K562 (cell line): ENCODE data around the gene FMO5. TPM values are rescaled to one million over a fixed set of nuclear protein-coding genes. Genes with fewer than 3 reads are reported as not detected.

Experiments used
- CLOCK ChIP-seq: fragments of 250-450 bp; sonication (Bioruptor Pico); IDR thresholded peaks from 2 replicates; pipeline ENCODE4 v1.4.0; 2020; ENCODE audit warnings: mild to moderate bottlenecking, moderate library complexity, borderline replicate concordance
- CREB1 ChIP-seq, 2 experiments: sonication (generic) in 1 of 2; formaldehyde crosslinking in 1 of 2; IDR thresholded peaks; 2 replicates each; pipeline versions ENCODE4 v1.6.1 to v1.8.0; 2012 to 2022; ENCODE audit warnings: inconsistent platforms in 1 of 2, mild to moderate bottlenecking in 1 of 2, missing genetic modification reagents in 1 of 2, moderate library complexity in 1 of 2
- CSDE1 ChIP-seq, 2 experiments: fragments of 450-650 bp; IDR thresholded peaks; 2 replicates each; pipeline ENCODE4 v1.6.1; 2016; ENCODE audit warnings: mild to moderate bottlenecking in 1 of 2
- FUS ChIP-seq: fragments of 200-400 bp; formaldehyde crosslinking; optimal IDR thresholded peaks from 2 replicates; pipeline ENCODE3; 2017; ENCODE audit warnings: low read depth, low read length
- HMG20A ChIP-seq: fragments of 450-650 bp; formaldehyde crosslinking; conservative IDR thresholded peaks from 2 replicates; pipeline ENCODE4 v1.4.0; 2020; ENCODE audit warnings: mild to moderate bottlenecking, mixed read lengths
- HNRNPH1 ChIP-seq: fragments of 200-400 bp; formaldehyde crosslinking; optimal IDR thresholded peaks from 2 replicates; pipeline ENCODE3; 2017; ENCODE audit warnings: low read depth, mild to moderate bottlenecking, low read length, moderate library complexity
- HOMEZ ChIP-seq: fragments of 250-450 bp; sonication (Bioruptor Pico); IDR thresholded peaks from 2 replicates; pipeline ENCODE4 v1.4.0; 2020; ENCODE audit warnings: mild to moderate bottlenecking, moderate library complexity
- MIER1 ChIP-seq: fragments of 450-650 bp; IDR thresholded peaks from 2 replicates; pipeline ENCODE4 v1.6.1; 2016; ENCODE audit warnings: antibody characterized with exemption, mild to moderate bottlenecking, low read depth
- MTF1 ChIP-seq: fragments of 250-450 bp; sonication (Bioruptor Pico); IDR thresholded peaks from 2 replicates; pipeline ENCODE4 v1.9.0; 2021; ENCODE audit warnings: moderate library complexity, mild to moderate bottlenecking, inconsistent platforms, borderline replicate concordance
- NFRKB ChIP-seq: fragments of 450-650 bp; IDR thresholded peaks from 2 replicates; pipeline ENCODE4 v1.6.1; 2016; ENCODE audit warnings: low read depth
- SNIP1 ChIP-seq: fragments of 450-650 bp; IDR thresholded peaks from 2 replicates; pipeline ENCODE4 v1.7.1; 2017; ENCODE audit warnings: low read depth, mild to moderate bottlenecking
- SUPT5H ChIP-seq: fragments of 450-650 bp; IDR thresholded peaks from 2 replicates; pipeline ENCODE4 v1.6.1; 2016
- TAF7 ChIP-seq: fragments of 450-650 bp; IDR thresholded peaks from 2 replicates; pipeline ENCODE4 v1.6.1; 2016; ENCODE audit warnings: missing genetic modification characterization, missing compliant biosample characterization
- ZBED1 ChIP-seq: IDR thresholded peaks from 2 replicates; pipeline ENCODE4 v1.6.1; 2014
- ZNF165 ChIP-seq: fragments of 250-450 bp; sonication (Bioruptor Pico); IDR thresholded peaks from 2 replicates; pipeline ENCODE4 v1.4.0; 2020; ENCODE audit warnings: borderline replicate concordance
- ZNF239 ChIP-seq: fragments of 250-450 bp; sonication (Bioruptor Pico); IDR thresholded peaks from 2 replicates; pipeline ENCODE4 v1.4.0; 2020; ENCODE audit warnings: mild to moderate bottlenecking
- ZSCAN29 ChIP-seq: fragments of 450-650 bp; IDR thresholded peaks from 2 replicates; pipeline ENCODE4 v1.6.1; 2017
- ZZZ3 ChIP-seq: fragments of 450-650 bp; IDR thresholded peaks from 2 replicates; pipeline ENCODE4 v1.6.1; 2016; ENCODE audit warnings: antibody characterized with exemption, mild to moderate bottlenecking, moderate library complexity
- polyA plus RNA-seq, 8 experiments: library from polyadenylated mRNA; depleted of rRNA in 4 of 8; stranded (reverse) in 5 of 8; unstranded in 3 of 8; fragments of >200 nt; fragmentation: Nextera tagmentation in 2 of 8; fragmentation: Illumina TruSeq in 1 of 8; extraction: Ambion mirVana in 2 of 8; extraction: Trizol in 1 of 8; gene quantifications; 2 replicates each; pipeline versions ENCODE4 v1.2.1 to v1.2.3, GENCODE V29; 2011 to 2014; ENCODE audit warnings: inconsistent platforms in 1 of 8, missing spikeins in 1 of 8
- total RNA-seq, 7 experiments: library from RNA; depleted of rRNA in 6 of 7; stranded (reverse); fragments of >200 nt in 6 of 7; fragmentation: Illumina TruSeq in 2 of 7; extraction: Trizol in 2 of 7; gene quantifications; 2 replicates each; pipeline versions ENCODE4 v1.2.1 to v1.2.3, GENCODE V29; 2011 to 2021; ENCODE audit warnings: low replicate concordance in 1 of 7
- TF ChIP-seq, protein P1 (sequence below): fragments of 450-650 bp; conservative IDR thresholded peaks from 2 replicates; pipeline ENCODE4 v1.6.1; 2016; ENCODE audit warnings: missing genetic modification characterization, low read depth, mild to moderate bottlenecking, missing compliant biosample characterization, moderate library complexity
- TF ChIP-seq, protein P2 (sequence below), 2 experiments: fragments of 450-650 bp in 1 of 2; IDR thresholded peaks; 2 replicates each; pipeline ENCODE4 v1.6.1; 2011 to 2017; ENCODE audit warnings: low read depth in 2 of 2, antibody characterized with exemption in 1 of 2, borderline replicate concordance in 1 of 2, low read length in 1 of 2, mild to moderate bottlenecking in 1 of 2, mixed read lengths in 1 of 2; ENCODE audit not compliant: control insufficient read depth in 1 of 2

The FMO5 gene
- total and polyA plus RNA-seq, 9 of the 15 experiments (the other 6 are each of a cell fraction or from before 2014, with no cell fraction given): 0.11 to 0.69 (median 0.19) TPM; not detected in 1

DNA sequence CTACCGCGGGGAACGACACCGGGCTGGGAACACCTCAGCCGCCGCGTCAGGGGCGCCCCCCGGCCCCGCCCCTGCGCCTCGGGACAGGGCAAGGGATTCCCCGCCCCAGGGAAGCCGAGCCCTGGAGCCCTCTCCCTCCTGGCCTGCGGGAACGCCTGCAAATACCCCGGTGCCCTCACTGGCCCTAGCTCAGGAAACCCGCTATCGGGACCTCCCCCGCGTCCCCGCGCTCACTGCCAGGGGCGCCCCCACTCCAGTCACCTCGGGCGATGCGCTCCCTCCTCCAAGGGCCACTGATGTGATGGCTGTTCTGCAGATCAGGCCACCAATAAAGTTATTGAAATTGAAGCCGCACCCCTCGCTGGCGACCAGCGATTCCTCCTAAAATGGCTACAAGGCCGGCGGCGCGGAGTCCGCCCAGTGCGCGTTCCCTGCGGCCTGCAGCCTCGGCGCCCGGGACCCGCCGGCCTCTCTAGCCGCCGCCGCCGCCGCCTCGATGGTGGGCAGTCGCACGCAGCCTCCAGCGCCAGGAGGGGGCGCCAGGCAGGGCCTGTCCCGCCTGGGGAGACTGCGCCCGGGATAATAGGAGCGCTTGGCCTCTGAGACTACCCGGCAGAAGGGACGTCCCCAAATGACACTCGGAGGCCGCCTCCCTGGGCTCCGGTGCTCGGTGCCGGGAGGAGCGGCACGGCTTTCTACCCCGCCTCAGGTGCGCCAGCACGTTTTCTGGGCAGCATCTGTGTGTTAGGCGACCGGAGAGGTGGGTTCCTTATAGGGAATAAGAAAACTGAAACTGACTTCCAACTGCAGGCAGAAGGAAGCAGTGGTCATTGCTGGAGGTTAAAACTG lies 52.7 kb downstream of the FMO5 start, which contains the start of gene PRKAB2 (continued):
- TF ChIP-seq ZBED1 (no peak), ZSCAN29 (no peak), NFRKB (peak; percentile 83), CLOCK (CRISPR knock-in tag) (no peak), TAF7 (tag) (peak; percentile 68), MTF1 (CRISPR knock-in tag) (no peak), ZNF239 (CRISPR knock-in tag) (peak; percentile 10; the same call in 1 of the 2 replicates), ZZZ3 (no peak), CSDE1 (IDR thresholded peaks at IDR 0.05) (0 out of 4 replicates have a peak, but pooled peaks of 1 of the 2 experiments have one; percentile 27), CREB1 (IDR thresholded peaks at IDR 0.05) (no peak; the same call in 1 of the 2 replicates), CREB1 (CRISPR knock-in tag; IDR thresholded peaks at IDR 0.05) (peak; percentile 60; the same call in 1 of the 2 replicates), HNRNPH1 (no peak), HMG20A (CRISPR knock-in tag) (no peak), SNIP1 (no peak), HOMEZ (CRISPR knock-in tag) (no peak), ZNF165 (CRISPR knock-in tag) (no peak), MIER1 (no peak), FUS (no peak), SUPT5H (peak; percentile 65)
- TF ChIP-seq, protein P1, sequence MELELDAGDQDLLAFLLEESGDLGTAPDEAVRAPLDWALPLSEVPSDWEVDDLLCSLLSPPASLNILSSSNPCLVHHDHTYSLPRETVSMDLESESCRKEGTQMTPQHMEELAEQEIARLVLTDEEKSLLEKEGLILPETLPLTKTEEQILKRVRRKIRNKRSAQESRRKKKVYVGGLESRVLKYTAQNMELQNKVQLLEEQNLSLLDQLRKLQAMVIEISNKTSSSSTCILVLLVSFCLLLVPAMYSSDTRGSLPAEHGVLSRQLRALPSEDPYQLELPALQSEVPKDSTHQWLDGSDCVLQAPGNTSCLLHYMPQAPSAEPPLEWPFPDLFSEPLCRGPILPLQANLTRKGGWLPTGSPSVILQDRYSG: no peak
- TF ChIP-seq, protein P2, sequence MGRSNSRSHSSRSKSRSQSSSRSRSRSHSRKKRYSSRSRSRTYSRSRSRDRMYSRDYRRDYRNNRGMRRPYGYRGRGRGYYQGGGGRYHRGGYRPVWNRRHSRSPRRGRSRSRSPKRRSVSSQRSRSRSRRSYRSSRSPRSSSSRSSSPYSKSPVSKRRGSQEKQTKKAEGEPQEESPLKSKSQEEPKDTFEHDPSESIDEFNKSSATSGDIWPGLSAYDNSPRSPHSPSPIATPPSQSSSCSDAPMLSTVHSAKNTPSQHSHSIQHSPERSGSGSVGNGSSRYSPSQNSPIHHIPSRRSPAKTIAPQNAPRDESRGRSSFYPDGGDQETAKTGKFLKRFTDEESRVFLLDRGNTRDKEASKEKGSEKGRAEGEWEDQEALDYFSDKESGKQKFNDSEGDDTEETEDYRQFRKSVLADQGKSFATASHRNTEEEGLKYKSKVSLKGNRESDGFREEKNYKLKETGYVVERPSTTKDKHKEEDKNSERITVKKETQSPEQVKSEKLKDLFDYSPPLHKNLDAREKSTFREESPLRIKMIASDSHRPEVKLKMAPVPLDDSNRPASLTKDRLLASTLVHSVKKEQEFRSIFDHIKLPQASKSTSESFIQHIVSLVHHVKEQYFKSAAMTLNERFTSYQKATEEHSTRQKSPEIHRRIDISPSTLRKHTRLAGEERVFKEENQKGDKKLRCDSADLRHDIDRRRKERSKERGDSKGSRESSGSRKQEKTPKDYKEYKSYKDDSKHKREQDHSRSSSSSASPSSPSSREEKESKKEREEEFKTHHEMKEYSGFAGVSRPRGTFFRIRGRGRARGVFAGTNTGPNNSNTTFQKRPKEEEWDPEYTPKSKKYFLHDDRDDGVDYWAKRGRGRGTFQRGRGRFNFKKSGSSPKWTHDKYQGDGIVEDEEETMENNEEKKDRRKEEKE (IDR thresholded peaks at IDR 0.05; ENCODE audit: borderline replicate concordance in 1 of 2, control insufficient read depth in 1 of 2, low read depth in 2 of 2, low read length in 1 of 2): peak; percentile 78 to 80; a peak in 2 of 4 replicates
